ENCODE measurements around the gene NXPE4. TPM values are rescaled to one million over a fixed set of nuclear protein-coding genes. Genes with fewer than 3 reads are reported as not detected.

NXPE4 gene
- total RNA-seq, 4 donors from 2014 or later = 0.80 TPM; not detected in 3

- H3K9me3 ChIP-seq = no peaks in the 10 kb centered on the region
- H3K27ac ChIP-seq = no peak overlapping the region
- TF ChIP-seq, protein P1, sequence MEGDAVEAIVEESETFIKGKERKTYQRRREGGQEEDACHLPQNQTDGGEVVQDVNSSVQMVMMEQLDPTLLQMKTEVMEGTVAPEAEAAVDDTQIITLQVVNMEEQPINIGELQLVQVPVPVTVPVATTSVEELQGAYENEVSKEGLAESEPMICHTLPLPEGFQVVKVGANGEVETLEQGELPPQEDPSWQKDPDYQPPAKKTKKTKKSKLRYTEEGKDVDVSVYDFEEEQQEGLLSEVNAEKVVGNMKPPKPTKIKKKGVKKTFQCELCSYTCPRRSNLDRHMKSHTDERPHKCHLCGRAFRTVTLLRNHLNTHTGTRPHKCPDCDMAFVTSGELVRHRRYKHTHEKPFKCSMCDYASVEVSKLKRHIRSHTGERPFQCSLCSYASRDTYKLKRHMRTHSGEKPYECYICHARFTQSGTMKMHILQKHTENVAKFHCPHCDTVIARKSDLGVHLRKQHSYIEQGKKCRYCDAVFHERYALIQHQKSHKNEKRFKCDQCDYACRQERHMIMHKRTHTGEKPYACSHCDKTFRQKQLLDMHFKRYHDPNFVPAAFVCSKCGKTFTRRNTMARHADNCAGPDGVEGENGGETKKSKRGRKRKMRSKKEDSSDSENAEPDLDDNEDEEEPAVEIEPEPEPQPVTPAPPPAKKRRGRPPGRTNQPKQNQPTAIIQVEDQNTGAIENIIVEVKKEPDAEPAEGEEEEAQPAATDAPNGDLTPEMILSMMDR (IDR thresholded peaks at IDR 0.05 in 4 of 5, conservative IDR thresholded peaks at IDR 0.05 in 1 of 5) = no peak
- H3K27me3 ChIP-seq = no peaks in the 10 kb centered on the region
- DNase-seq (no peak), ATAC-seq (no peak)
- no peaks in the 10 kb centered on the region for H3K4me1 ChIP-seq
- in situ Hi-C loops (cut with MboI; ENCODE audit: low sequenced_read_pairs in 4 of 4) (no loop called here), intact Hi-C loops (cut with DNase I; ENCODE audit: low total_unique reads) (no loop called here)
- H3K36me3 ChIP-seq = no peaks in the 10 kb centered on the region
- no peak overlapping the region for H3K4me3 ChIP-seq
These were observed 24.1 kb upstream of the NXPE4 start for GRCh38 chr11:114619659-114620173.

DNA sequence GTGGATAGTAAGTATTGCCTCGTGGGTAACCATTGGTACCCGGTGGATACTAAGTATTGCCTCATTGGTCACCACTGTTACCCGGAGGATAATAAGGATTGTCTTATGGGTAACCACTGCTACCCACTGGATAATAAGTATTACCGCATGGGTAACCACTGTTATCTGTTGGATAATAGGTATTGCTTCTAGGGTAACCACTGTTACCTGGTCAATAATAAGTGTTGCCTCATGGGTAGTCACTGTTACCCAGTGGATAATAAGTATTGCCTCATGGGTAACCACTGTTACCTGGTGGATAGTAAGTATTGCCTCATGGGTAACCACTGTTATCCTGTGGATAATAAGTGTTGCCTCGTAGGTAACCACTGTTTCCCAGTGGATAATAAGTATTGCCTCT, 22.6 kb upstream of the NXPE4 start:
- DNase-seq (no peak), ATAC-seq (no peak)
- Histone ChIP-seq H3K36me3 (no peaks in the 10 kb centered on the region), H3K27ac (no peak overlapping the region), H3K4me3 (no peak overlapping the region), H3K4me1 (no peaks in the 10 kb centered on the region), H3K9me3 (no peaks in the 10 kb centered on the region), H3K27me3 (no peaks in the 10 kb centered on the region)
- TF ChIP-seq POLR2A (IDR thresholded peaks at IDR 0.05) = no peak
- TF ChIP-seq, protein P1 (IDR thresholded peaks at IDR 0.05 in 4 of 5, conservative IDR thresholded peaks at IDR 0.05 in 1 of 5) = no peak
- in situ Hi-C loops (cut with MboI; ENCODE audit: low sequenced_read_pairs in 4 of 4) (no loop called here), intact Hi-C loops (cut with DNase I; ENCODE audit: low total_unique reads) (no loop called here)

DNA sequence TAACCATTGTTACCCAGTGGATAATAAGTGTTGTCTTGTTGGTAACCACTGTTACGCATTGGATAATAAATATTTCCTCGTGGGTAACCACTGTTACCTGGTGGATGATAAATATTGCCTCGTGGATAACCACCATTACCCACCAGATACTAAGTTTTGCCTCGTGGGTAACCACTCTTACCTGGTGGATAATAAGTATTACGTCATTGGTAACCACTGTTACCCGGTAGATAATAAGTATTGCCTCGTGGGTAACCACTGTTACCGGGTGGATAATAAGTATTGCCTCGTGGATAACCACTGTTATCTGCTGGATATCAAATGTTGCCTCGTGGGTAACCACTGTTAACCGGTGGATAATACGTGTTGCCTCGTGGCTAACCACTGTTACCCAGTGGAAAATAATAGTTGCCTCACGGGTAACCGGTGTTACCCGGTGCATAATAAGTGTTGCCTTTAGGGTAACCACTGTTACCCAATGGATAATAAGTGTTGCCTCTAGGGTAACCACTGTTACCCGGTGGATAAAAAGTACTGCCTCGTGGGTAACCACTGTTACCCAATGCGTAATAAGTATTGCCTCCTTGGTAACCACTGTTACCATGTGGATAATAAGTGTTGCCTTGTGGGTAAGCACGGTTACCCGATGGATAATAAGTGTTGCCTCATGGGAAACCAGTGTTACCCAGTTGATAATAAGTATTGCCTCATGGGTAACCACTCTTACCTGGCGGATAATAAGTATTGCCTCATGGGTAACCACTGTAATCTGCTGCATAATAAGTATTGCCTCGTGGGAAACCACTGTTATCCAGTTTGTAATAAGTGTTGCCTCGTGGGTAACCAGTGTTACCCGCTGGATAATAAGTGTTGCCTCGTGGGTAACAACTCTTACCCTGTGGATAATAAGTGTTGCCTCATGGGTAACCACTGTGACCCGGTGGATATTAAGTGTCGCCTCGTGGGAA, 21.9 kb upstream of the NXPE4 start:
- TF ChIP-seq, protein P1 (IDR thresholded peaks at IDR 0.05 in 4 of 5, conservative IDR thresholded peaks at IDR 0.05 in 1 of 5) = no peak
- no peak for TF ChIP-seq POLR2A (IDR thresholded peaks at IDR 0.05)
- Histone ChIP-seq H3K4me1 (no peaks in the 10 kb centered on the region), H3K27me3 (no peaks in the 10 kb centered on the region), H3K36me3 (no peaks in the 10 kb centered on the region), H3K4me3 (no peak overlapping the region), H3K9me3 (no peaks in the 10 kb centered on the region), H3K27ac (no peak overlapping the region)
- no peak for ATAC-seq
- intact Hi-C loops (cut with DNase I; ENCODE audit: low total_unique reads) = no loop called here
- in situ Hi-C loops (cut with MboI; ENCODE audit: low sequenced_read_pairs in 4 of 4) = no loop called here
- no peak for DNase-seq

- H3K36me3 ChIP-seq = no peaks in the 10 kb centered on the region
- no peaks in the 10 kb centered on the region for H3K4me1 ChIP-seq
- H3K27ac ChIP-seq = no peak overlapping the region
- no peak for ATAC-seq
- no peak overlapping the region for H3K4me3 ChIP-seq
- H3K27me3 ChIP-seq = no peaks in the 10 kb centered on the region
- H3K9me3 ChIP-seq = no peaks in the 10 kb centered on the region
- TF ChIP-seq POLR2A (IDR thresholded peaks at IDR 0.05) = no peak
- TF ChIP-seq, protein P1 (IDR thresholded peaks at IDR 0.05 in 4 of 5, conservative IDR thresholded peaks at IDR 0.05 in 1 of 5) = no peak
- in situ Hi-C loops (cut with MboI; ENCODE audit: low sequenced_read_pairs in 4 of 4) = no loop called here
- DNase-seq = no peak
- intact Hi-C loops (cut with DNase I; ENCODE audit: low total_unique reads) = no loop called here
These were observed 20.9 kb upstream of the NXPE4 start for GRCh38 chr11:114616516-114616915.

Measured in gastrocnemius medialis (tissue), 4 donors.